ENCODE results near the gene CPNE4.
"Not testable (repeated sequence)": the region's sequence is repeated elsewhere in the genome, so short reads cannot be mapped to it uniquely, and the experiment has no call there.

CPNE4 gene

GRCh38 chr3:131957980-131958379 lies 76.8 kb downstream of the CPNE4 start:
- DNase-seq (ENCODE audit: low spot score): no peak

- no peak for DNase-seq (ENCODE audit: low spot score)
Observed at GRCh38 chr3:131957511-131957910, 77.3 kb downstream of the CPNE4 start.

GRCh38 chr3:131948806-131949205 lies 86.0 kb downstream of the CPNE4 start:
- no peak for DNase-seq (ENCODE audit: low spot score)

- no peak for DNase-seq (ENCODE audit: low spot score)
Observed at GRCh38 chr3:131944676-131945075, 90.1 kb downstream of the CPNE4 start.

- no peak for DNase-seq (ENCODE audit: low spot score)
Observed at GRCh38 chr3:131933665-131934064, 101.1 kb downstream of the CPNE4 start.

GRCh38 chr3:131928593-131928992 lies 106.2 kb downstream of the CPNE4 start:
- no peak for DNase-seq (ENCODE audit: low spot score)

GRCh38 chr3:131925571-131925970 lies 109.2 kb downstream of the CPNE4 start:
- DNase-seq (ENCODE audit: low spot score): no peak

- DNase-seq (ENCODE audit: low spot score): no peak
Observed at GRCh38 chr3:131922356-131922755, 112.5 kb downstream of the CPNE4 start.

GRCh38 chr3:131917006-131917405 lies 117.8 kb downstream of the CPNE4 start:
- no peak for DNase-seq (ENCODE audit: low spot score)

- DNase-seq (ENCODE audit: low spot score): no peak
Observed at GRCh38 chr3:131914090-131914691, 120.6 kb downstream of the CPNE4 start.

GRCh38 chr3:131912255-131912654 lies 122.6 kb downstream of the CPNE4 start:
- no peak for DNase-seq (ENCODE audit: low spot score)

GRCh38 chr3:131907796-131908195 lies 127.0 kb downstream of the CPNE4 start:
- no peak for DNase-seq (ENCODE audit: low spot score)

GRCh38 chr3:131903988-131904415 lies 130.8 kb downstream of the CPNE4 start:
- DNase-seq (ENCODE audit: low spot score): no peak

- DNase-seq (ENCODE audit: low spot score): no peak
Observed at GRCh38 chr3:131901686-131902085, 133.1 kb downstream of the CPNE4 start.

GRCh38 chr3:131900891-131901290 lies 133.9 kb downstream of the CPNE4 start:
- no peak for DNase-seq (ENCODE audit: low spot score)

- no peak for DNase-seq (ENCODE audit: low spot score)
Observed at GRCh38 chr3:131899021-131899420, 135.8 kb downstream of the CPNE4 start.

- DNase-seq (ENCODE audit: low spot score): no peak
Observed at GRCh38 chr3:131898346-131898745, 136.5 kb downstream of the CPNE4 start.

- no peak for DNase-seq (ENCODE audit: low spot score)
Observed at GRCh38 chr3:131896285-131896684, 138.5 kb downstream of the CPNE4 start.

- no peak for DNase-seq (ENCODE audit: low spot score)
Observed at GRCh38 chr3:131895766-131896165, 139.0 kb downstream of the CPNE4 start.

- no peak for DNase-seq (ENCODE audit: low spot score)
Observed at GRCh38 chr3:131892331-131892730, 142.5 kb downstream of the CPNE4 start.

GRCh38 chr3:131885871-131886270 lies 148.9 kb downstream of the CPNE4 start:
- not testable (repeated sequence) for DNase-seq (ENCODE audit: low spot score)

GRCh38 chr3:131883711-131884407 lies 151.0 kb downstream of the CPNE4 start:
- DNase-seq (ENCODE audit: low spot score): no peak

- no peak for DNase-seq (ENCODE audit: low spot score)
Observed at GRCh38 chr3:131883086-131883485, 151.7 kb downstream of the CPNE4 start.

- no peak for DNase-seq (ENCODE audit: low spot score)
Observed at GRCh38 chr3:131881777-131882176, 153.0 kb downstream of the CPNE4 start.
